Measurements from ENCODE around the gene FLOT1.

FLOT1 gene

DNA sequence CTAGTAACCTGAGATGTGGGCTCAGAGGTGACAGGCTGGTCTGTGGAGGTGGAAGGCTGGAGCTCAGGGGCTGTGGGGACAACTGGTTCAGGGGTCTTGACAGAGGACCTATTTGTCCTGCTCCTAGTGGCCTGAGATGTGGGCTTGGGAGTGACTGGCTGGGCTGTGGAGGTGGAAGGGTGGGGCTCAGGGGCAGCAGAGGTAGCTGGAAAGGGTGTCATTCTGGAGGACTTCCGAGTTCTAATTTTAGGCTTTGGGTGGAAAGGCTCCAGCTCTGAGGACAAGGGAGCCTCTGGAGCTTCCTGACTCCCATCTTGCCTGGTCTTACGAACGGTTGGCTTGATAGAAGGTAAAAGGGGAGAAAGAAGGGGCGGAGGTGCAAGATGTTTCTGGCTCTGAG lies 36.9 kb downstream of the FLOT1 start:
- no peak for DNase-seq (ENCODE audit: low read depth in 2 of 2, low spot score in 1 of 2)

DNA sequence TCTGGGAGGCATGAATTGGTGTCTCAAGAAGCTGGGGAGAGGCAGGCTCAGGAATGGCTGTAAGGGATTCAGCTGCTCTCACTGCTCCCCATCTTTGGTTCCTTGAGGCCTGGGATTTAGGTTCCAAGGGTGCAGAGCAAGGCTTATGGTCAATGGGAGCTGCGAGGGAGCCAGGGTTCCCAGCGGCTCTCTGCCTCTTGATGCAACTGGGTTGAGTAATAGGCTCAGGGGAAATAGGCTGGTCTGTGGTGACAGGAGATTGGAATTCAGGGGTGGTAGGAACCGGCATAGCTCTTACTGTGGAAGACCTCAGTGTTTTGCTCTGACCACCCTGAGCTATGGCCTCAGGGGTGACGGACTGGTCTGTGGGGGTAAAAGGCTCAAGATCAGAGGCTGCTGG lies 38.7 kb downstream of the FLOT1 start:
- no peak for DNase-seq (ENCODE audit: low read depth in 2 of 2, low spot score in 1 of 2)

DNA sequence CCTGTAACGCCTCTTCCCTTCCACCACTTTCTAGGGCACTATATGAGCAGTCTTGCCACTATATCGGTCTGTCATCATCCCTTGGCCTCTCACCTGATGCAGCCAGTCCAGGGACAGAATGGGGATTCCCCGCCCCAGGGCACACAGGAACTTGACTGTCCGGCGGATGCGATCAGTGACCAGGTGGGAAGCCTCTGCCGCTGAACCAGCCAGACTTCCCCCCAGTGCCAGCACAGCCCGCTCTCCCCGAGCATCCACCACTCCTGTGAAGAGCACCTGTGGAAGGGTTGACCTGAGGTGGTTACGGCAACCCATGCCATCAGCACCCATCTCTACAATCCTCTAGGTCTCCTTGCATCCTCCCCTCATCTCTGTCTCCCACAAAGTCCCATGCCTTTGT lies 39.5 kb downstream of the FLOT1 start:
- no peak for DNase-seq (ENCODE audit: low read depth in 2 of 2, low spot score in 1 of 2)

DNA sequence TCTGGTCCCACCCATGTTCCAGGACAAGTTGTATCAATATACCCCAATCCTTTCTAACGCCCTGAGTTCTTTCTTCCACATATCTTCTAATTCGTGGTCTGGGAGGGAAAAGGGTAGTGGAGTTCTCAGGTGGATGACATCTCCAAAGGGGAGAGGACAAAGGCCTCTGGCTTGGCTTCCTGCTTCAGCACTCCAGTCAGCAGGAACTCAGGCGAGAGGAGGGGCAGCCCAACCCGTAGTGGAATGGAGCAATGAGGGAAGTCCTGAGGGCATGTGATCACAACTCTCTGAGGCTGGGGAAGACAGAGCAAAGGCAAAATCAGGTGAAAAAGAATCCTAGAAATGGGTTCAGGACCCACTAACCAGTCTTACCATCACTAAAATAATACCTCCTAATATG lies 42.1 kb downstream of the FLOT1 start:
- no peak for DNase-seq (ENCODE audit: low read depth in 2 of 2, low spot score in 1 of 2)

DNA sequence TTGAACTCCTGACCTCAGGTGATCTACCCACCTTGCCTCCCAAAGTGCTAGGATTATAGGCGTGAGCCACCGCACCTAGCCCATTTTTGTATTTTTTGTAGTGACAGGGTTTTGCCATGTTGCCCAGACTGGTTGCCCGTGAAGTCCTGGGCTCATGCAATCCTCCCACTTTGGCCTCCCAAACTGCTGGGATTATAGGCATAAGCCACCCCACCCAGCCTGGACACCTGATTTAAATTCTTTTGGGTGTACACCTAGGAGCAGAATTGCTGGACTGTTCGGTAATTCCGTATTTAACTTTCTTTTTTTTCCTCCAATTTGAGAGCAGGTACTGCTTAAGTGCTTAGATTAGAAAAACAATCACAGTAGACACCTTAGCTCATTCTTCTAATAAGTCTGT lies 46.1 kb downstream of the FLOT1 start:
- no peak for DNase-seq (ENCODE audit: low read depth in 2 of 2, low spot score in 1 of 2)

DNA sequence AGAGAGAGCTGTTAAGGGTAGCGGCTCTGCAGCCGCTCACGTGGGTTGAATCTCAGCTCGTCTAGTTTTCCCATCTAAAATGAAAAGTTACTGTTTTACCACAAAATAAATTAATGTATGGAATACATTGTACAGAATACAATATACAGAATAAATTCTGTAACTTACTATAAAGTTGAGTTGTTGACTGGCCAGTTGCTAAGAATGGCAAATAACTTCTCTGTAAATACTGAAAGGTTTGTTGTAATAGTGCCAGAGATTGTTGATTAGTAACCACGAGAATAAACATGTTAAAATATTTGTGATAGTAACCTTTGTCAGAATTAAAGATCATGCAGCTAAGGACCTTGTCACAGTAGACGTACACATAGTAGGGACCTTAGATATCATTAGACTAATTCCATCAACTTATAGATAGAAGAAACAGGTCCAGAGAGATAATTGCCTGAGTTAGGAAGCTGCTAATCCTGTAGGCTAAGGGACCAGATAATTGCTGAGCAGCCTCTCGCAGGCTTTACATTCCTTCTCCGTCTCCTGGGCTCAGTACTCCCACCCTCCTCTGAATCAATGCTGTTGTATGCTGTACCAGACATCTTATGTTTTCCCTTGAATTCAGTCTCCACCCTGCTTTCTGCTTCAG lies 51.2 kb downstream of the FLOT1 start:
- no peak for DNase-seq (ENCODE audit: low read depth in 2 of 2, low spot score in 1 of 2)

DNA sequence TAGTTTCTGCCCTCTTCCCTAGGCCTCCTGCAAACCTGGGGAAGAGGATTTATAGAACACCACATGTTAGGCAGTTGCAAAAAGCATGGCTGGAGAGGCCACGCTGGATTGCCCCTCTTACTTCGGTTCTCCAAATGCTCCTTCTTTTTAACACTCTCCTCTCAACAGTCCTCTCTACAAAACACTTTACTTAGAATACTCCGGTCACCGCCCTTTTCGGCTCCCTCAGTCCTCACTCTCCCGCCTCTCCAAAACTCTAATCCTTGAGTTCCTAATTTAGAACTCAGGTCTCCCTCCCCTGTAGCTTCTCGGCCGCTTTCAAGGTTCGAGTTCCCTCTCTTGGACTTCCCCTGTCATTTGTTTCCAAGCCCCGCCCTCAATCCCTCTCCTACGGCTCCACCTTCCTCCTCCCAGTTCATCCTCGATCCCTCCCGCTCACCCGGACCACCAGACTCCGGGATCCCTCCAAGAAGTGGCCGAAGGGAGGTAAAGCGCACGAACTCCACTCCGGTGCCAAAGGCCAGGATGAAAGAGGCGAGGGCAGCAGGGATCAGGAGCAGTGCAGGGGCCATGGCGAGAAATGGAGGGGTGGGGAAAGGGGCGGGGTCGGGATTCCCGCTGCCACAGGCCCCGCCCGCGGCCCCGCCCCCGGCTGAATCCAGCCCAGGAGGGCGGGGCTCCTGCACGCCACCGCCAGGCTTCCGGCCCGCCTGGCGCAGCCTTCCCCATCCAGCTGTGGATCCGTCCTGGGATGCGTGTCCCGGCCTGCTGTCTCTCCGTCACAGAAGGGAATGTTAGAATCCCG lies 51.9 kb downstream of the FLOT1 start, which contains the start of gene NRM:
TSS of gene NRM (minus strand) at position 582 of the 805 bp plus-strand sequence. CDS start at position 572, 10 bp downstream.
- DNase-seq (ENCODE audit: low read depth in 2 of 2, low spot score in 1 of 2), result peak in 1 of 2 donors; percentile 46

DNA sequence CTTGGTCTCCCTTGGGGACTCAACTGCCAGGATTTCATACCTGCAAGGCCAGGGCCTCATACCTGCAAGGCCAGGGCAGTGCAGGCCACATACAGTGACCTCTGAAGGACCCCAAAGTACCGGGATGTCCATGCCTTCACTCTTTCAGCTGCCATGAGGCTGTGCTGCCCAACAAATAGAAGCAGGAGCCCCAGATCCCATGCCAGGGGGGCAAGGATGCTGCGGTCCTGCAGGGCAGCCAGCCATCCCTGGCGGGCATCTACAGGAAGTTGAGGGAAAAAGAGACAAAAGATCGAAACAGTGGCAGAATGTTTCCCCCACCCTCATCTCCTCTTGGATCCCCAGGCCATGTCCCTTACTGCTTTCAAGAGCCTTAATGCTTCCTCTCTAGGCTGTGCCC lies 52.5 kb downstream of the FLOT1 start:
- no peak for DNase-seq (ENCODE audit: low read depth in 2 of 2, low spot score in 1 of 2)

DNA sequence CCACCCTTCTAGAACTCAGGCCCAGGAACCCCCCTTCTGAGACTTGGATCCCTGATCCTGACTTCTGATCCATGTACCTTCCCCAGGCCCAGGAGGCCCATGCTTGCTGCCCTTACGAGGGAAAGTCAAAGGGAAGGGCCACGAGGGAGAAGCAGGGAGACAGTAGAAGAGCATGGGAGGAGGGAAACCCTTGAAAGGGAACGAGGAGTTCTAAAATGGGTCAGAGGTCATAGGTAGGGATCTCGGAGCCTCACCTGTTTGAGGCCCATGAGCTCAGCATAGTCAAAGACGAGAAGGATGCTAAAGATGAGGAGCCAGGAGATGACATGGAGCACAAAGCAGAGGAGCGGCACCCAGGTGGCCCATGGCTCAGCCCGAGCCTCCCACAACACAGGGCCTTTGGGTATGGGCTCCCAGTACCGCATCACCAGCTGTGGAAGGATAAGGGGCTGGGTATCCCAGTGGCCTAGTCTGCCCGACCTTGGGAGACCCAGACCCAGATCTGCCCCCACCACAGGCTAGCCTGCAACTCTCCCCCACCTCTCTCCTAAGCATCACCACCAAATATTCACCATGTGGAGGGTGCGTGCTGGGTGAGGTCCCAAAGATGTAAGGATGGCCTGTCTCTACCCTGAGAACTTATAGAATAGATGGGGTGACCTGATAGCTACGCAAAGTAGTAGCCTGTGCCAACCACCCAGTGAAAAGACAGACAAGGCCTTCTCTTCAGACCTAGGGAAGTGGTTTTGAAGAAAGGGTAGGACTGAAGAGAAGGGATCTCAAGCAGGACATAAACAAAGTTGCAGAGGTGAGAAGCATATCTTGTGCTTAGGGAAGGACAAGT lies 53.2 kb downstream of the FLOT1 start:
- no peak for DNase-seq (ENCODE audit: low read depth in 2 of 2, low spot score in 1 of 2)

DNA sequence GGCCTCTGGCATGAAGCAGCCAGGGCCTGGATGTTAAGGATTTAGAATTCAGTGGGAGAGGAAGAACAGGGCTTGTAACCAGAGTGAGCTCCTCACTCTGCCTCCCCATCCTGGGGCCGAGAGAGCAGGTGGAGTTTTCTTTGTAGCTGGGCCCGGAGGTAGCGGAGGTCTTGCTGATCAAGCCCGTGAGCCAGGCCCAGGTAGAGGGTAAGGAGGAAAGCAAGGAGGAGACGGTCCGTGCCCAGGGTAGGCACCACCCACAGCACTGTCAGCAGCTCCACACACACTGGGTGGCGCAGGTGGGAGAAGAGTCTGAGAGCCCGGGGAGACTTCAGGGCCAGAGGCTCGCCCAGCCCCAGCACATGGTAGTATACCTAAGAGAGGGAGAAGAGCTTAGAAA lies 53.9 kb downstream of the FLOT1 start:
- no peak for DNase-seq (ENCODE audit: low read depth in 2 of 2, low spot score in 1 of 2)

DNA sequence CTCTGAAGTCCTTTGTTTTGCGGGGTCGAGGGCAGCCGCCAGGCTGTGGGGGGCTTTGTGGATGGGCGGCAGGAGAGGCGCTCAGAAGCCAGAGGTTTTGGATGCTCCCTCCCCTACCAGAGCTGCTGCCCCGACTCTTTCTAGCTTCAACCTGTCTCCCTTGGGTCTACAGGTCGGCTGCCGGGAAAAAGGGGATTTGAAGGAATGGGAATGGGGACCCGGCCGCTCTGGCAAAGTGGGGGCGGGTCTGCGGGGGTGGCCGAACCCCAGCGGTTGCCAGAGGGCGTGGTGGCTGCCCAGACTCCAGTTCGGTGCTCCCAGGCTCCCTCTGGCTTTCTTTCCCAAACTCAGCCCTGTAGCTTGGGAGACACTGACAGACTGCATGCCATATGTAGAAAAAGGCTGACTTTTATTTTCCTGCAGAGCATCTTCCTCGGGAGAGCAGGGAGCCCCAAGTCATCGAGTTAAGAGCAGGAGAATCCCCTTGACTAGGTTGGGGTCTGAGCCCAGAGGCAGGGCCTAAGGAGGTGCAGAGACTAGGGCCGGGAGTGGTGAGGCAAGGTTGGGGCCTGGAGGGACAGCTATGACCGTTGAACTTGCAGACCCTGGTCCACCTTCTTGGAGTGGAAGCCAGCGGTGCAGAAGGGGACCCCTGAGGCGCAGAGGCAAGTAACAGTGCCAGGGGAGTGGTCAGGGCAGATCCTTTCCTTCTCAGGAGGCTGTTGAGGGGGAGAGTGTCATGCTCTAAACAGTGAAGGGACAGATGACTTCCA lies 54.6 kb downstream of the FLOT1 start:
- DNase-seq (ENCODE audit: low read depth in 2 of 2, low spot score in 1 of 2), result no peak

DNA sequence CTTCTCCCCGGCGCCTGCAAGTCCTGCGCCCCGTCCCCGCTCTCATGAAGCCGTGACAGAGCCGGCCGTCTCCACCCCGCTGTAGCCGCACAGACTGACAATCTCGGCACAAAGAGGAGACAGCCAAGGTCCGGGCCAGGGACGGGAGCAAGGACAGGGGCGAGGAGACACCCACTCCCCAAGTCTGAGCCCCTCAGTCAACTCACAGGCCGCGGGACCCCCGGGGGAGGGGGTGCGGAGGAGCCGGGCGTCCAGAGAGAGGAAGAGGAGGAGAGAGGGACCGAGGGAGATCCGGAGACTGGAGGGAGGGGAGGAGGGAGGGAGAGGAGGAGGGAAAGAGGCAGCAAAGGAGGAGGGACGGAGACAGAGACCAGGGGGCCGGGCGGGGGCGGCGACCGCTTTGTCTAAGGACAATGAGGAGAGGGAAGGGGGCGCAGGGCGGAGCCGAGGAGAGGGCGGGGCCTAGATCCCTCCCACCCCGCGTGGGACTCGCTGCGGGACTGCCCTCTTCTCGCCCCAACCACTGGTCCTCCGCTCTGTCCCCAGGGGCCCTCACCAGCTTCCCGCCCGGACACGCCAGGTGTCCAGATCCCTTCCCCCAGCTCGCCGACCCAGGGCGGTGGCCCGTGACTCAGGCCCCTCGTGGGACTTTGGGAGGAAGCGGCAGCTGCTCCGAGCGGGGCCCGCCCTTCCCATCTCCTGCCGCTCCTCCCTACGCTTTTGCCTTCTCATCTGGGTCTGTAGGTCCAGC lies 55.4 kb downstream of the FLOT1 start:
- DNase-seq (ENCODE audit: low read depth in 2 of 2, low spot score in 1 of 2), result peak; percentile 48 to 68

DNA sequence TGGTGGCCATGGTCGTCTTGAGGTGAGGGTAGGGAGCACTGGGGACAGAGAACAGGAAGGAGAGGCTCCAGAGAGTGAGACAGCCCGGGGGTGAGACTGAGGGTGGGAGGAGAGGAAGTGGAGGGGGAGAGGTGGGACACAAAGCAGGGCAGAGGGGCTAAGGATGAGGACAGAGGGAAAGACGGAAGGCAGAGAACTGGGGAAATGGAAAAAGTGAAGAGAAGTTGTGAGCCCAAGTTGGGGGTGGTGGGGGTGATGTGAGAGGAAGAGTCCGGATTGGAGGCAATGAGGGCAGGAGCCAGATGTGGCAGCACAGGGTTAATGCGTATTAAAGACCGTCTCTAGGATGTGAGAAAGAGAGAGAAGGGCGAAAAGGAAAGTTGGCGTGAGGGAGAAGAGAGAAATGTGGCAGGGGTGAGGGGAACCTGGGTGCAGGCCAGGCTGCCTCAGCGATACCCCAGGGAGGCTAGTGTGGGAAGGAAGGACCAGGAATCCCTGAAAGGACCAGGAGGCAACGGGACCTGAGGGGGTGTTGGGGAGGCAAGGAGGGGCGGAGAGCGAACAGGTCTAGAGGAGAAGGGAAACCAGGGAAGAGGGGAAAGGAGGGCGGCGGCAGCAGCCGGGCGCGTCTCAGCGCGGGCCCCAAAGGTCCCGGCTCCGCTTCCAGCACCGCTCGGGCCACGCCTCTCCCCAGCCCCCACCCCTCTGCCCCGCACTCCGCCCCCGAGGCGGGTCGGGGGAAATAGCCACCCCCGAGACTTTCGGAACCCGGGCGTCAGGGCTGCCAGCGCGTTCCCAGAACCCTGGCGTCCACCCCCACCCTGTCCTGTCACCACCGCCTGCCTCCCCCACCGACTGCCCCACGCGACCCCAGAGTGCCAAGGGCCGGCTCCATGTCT lies 56.2 kb downstream of the FLOT1 start, which contains the start of gene PPP1R18:
TSS of gene PPP1R18 (minus strand) at position 637 of the 899 bp plus-strand sequence. CDS start at position 10, 627 bp downstream.
- DNase-seq (ENCODE audit: low read depth in 2 of 2, low spot score in 1 of 2), result peak; percentile 72

DNA sequence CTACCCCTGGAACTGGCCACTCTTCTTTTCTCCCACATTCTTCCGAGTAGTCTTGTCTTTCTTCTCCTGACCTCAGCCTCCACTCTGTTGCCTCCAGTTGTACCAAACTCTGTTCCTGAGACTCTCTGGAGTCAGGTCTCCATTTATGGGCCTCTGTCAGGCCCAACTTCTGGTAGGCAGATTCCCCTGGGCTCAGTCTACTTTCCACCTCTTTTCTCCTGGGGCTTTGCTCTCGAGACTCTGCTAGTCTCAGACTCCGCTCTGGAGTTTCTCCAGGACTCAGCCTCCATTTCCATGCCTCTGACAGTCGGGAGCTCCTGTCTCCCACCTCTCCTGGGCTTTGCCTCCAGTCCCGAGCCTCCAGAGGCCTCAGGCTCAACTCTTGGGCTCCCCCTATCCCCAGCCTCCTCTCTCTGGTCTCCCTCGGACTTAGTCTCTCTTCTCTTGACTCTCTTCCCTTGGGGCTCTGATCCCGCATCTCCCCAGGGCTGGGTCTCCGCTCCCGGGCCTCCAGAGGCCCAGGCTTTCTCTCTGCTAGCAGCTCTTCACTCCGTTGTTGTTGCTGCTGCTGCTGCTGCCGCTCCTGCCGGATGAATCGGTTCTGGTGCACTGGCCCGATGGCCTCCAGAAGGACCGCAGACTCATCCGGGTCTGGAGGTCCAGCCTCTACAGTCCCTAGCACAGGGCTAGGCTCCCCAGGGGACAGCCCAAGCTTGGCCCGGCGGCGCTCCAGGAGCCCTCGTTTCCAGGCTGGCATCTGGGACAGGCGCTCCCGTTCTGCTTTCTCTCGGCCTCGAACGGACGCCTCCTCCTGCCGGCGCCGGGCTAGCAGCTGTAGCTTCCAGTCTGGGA lies 57.1 kb downstream of the FLOT1 start:
- no peak for DNase-seq (ENCODE audit: low read depth in 2 of 2, low spot score in 1 of 2)

DNA sequence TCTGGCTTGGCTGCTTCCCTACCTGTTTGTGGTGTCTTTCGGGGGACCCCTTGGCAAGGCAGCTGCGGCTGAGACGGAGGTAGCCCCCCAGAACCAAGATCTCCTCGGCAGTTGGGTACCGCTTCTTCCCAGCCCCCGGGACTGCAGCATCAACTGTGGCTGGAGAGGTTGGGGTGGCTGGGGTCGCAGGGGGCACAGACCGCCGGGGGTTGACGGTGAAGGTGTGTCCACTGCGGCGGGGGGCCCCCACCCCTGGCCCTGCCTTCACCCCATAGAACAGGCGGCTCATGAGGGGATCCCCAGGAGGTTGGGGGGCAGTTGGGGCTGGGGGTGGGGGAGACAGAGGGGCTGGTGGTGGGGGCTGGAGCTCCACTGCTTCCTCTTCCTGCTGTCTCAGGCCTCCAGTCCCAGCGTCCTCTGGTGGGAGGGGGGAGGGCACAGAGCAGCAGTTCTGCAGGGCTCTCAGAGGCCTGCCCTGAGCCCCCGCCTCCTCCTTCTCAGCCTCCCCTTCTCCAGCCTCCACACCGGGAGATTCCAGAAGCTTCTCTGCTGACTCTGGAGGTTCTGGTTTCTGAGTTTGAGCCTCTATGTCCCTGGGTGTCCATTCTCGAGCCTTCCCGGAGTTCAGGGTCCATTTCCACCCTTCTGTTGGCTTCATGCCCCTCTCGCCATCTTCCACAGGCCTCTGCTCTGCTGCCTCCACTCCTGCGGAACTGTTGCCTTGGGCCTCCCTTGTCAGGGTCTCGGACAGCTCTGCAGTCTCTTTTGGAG lies 57.9 kb downstream of the FLOT1 start:
- DNase-seq (ENCODE audit: low read depth in 2 of 2, low spot score in 1 of 2), result peak in 1 of 2 donors; percentile 40

DNA sequence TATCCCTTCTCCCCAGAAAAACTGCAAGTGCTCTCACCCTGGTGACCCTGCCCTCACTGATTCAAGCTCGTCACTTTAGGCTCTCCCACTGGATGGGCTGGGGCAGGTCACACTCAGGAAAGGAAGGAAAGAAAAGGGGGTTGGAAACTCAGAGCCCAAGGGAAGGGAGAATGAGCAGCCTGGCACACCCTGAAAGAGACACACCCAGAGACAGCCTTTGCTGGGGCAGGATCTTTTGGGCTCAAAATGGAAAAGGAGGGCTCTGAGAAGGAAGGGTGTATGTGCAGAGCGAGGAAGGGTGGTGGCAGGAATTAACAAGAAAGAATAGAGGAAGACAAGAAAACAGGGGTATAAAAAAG lies 58.5 kb downstream of the FLOT1 start:
- DNase-seq (ENCODE audit: low read depth in 2 of 2, low spot score in 1 of 2), result no peak

DNA sequence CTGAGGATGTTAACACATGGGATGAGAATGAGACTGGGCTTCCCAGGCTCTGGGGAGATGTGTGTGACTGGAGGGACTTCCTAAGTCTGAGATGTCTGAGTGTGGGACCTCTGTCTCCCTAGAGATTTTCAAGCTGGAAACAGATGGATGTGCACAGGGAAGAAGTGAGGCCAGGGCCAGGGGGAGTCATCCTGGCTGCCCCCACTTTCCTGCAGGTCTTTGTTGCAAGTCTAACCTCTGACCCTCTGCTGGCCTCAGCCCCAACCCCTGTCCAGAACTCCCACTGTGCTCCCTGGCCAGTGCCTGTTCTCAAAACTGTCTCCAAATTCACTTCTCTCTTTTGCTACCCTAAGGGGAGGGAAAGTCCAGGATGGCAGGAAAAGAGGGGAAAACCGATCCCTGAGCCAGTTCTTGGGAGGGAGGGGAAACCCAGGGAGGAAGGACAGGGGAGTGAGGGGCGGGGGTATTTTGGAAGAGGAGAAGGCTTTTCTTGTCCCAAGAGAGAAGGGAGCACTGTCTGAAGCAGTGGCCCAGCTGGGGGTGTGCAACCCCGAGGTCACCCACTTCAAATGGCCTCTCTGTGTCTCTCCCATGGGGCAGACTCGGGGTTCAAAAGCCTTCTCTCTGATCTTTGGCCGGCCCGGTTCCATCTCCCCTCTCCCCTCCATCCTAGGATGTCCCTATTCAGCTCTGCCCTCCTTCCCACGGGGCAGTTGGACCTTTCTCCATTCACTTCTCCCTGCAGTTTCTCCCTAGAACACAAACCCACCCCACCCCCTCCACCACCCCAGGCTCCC lies 59.1 kb downstream of the FLOT1 start:
- no peak for DNase-seq (ENCODE audit: low read depth in 2 of 2, low spot score in 1 of 2)
